Measurements from ENCODE around the gene SRGAP3. TPM values are rescaled to one million over a fixed set of nuclear protein-coding genes. Genes with fewer than 3 reads are reported as not detected.

SRGAP3 gene
- polyA plus RNA-seq, 3 donors = 0.27 to 1.3 (median 0.87) TPM

- intact Hi-C loops (cut with micrococcal nuclease) = no loop called here
- H2AFZ ChIP-seq (ENCODE audit: insufficient read depth, low read depth, low read length, poor library complexity, severe bottlenecking) = no peak overlapping the region
- Mint-ChIP-seq H3K27me3 (ENCODE audit: low read depth in 3 of 3) (peaks cover 0 to 1% (median 0%) of the 10 kb centered on the region in 3 donors), H3K4me1 (no peaks in the 10 kb centered on the region), H3K9me3 (no peaks in the 10 kb centered on the region), H3K36me3 (no peaks in the 10 kb centered on the region), H3K27ac (no peak overlapping the region), H3K4me3 (no peak overlapping the region)
- no peak overlapping the region for H3K9ac ChIP-seq (ENCODE audit: insufficient read depth, low read length, poor library complexity, severe bottlenecking)
- no peak overlapping the region for H3K27ac ChIP-seq (ENCODE audit: low read depth in 1 of 2, low read length in 2 of 2)
- no peaks in the 10 kb centered on the region for H3K4me1 ChIP-seq (ENCODE audit: control insufficient read depth in 1 of 2, insufficient read depth in 2 of 2, low read length in 2 of 2)
- 98% methylated on average over 11 of the region's 15 CpGs for WGBS (ENCODE audit: insufficient coverage)
- no peak overlapping the region for H3K4me3 ChIP-seq (replicated peaks in 1 of 3; ENCODE audit: low read depth in 2 of 3, low read length in 3 of 3)
- no peaks in the 10 kb centered on the region for H3K27me3 ChIP-seq (ENCODE audit: control insufficient read depth in 2 of 2, insufficient read depth in 2 of 2, low read length in 2 of 2)
- H3K9me3 ChIP-seq (replicated peaks in 1 of 2; ENCODE audit: control insufficient read depth in 1 of 2, insufficient read depth in 1 of 2, low read length in 2 of 2) = no peaks in the 10 kb centered on the region
- no peaks in the 10 kb centered on the region for H3K79me2 ChIP-seq (ENCODE audit: insufficient read depth, low read length)
- H3K36me3 ChIP-seq (replicated peaks in 1 of 2; ENCODE audit: control insufficient read depth in 1 of 2, insufficient read depth in 2 of 2, low read length in 2 of 2) = no peaks in the 10 kb centered on the region
- H3K4me2 ChIP-seq (replicated peaks; ENCODE audit: extremely low read depth, low read length, poor library complexity, severe bottlenecking) = no peak overlapping the region
- no peak for TF ChIP-seq CTCF (IDR thresholded peaks at IDR 0.05)
- H4K20me1 ChIP-seq (ENCODE audit: insufficient read depth, low read length) = no peaks in the 10 kb centered on the region
- DNase-seq = no peak
These were observed 235.5 kb downstream of the SRGAP3 start for GRCh38 chr3:9013782-9014563.

- intact Hi-C loops (cut with micrococcal nuclease) = no loop called here
- H3K9ac ChIP-seq (ENCODE audit: insufficient read depth, low read length, poor library complexity, severe bottlenecking) = no peak overlapping the region
- no peak overlapping the region for H3K4me3 ChIP-seq (replicated peaks in 1 of 3; ENCODE audit: low read depth in 2 of 3, low read length in 3 of 3)
- H3K27me3 ChIP-seq (ENCODE audit: control insufficient read depth in 2 of 2, insufficient read depth in 2 of 2, low read length in 2 of 2) = no peaks in the 10 kb centered on the region
- WGBS (ENCODE audit: insufficient coverage) = 100% methylated on average over 2 of the region's 2 CpGs
- no peaks in the 10 kb centered on the region for H3K9me3 ChIP-seq (replicated peaks in 1 of 2; ENCODE audit: control insufficient read depth in 1 of 2, insufficient read depth in 1 of 2, low read length in 2 of 2)
- Mint-ChIP-seq H3K27ac (no peak overlapping the region), H3K4me3 (no peak overlapping the region), H3K9me3 (peaks cover 0 to 2% (median 0%) of the 10 kb centered on the region in 7 donors), H3K27me3 (ENCODE audit: low read depth in 3 of 3) (peaks cover 0 to 1% (median 0%) of the 10 kb centered on the region in 3 donors), H3K4me1 (no peaks in the 10 kb centered on the region), H3K36me3 (no peaks in the 10 kb centered on the region)
- no peak overlapping the region for H3K4me2 ChIP-seq (replicated peaks; ENCODE audit: extremely low read depth, low read length, poor library complexity, severe bottlenecking)
- no peak for TF ChIP-seq CTCF (IDR thresholded peaks at IDR 0.05)
- DNase-seq = no peak
- no peaks in the 10 kb centered on the region for H3K4me1 ChIP-seq (ENCODE audit: control insufficient read depth in 1 of 2, insufficient read depth in 2 of 2, low read length in 2 of 2)
- no peaks in the 10 kb centered on the region for H4K20me1 ChIP-seq (ENCODE audit: insufficient read depth, low read length)
- no peaks in the 10 kb centered on the region for H3K79me2 ChIP-seq (ENCODE audit: insufficient read depth, low read length)
- no peak overlapping the region for H2AFZ ChIP-seq (ENCODE audit: insufficient read depth, low read depth, low read length, poor library complexity, severe bottlenecking)
- no peak overlapping the region for H3K27ac ChIP-seq (ENCODE audit: low read depth in 1 of 2, low read length in 2 of 2)
- no peaks in the 10 kb centered on the region for H3K36me3 ChIP-seq (replicated peaks in 1 of 2; ENCODE audit: control insufficient read depth in 1 of 2, insufficient read depth in 2 of 2, low read length in 2 of 2)
These were observed 236.9 kb downstream of the SRGAP3 start for GRCh38 chr3:9012521-9012920.

Measured in CD14-positive monocyte (primary cell).